ENCODE results near the gene HIPK3. TPM values are rescaled to one million over a fixed set of nuclear protein-coding genes. Genes with fewer than 3 reads are reported as not detected.
A peak's percentile ranks its signal among the peaks of the same experiment; 100 is the strongest.
"Not testable (repeated sequence)": the region's sequence is repeated elsewhere in the genome, so short reads cannot be mapped to it uniquely, and the experiment has no call there.

HIPK3 gene
- total RNA-seq, 2 donors from 2014 or later: 39.1 to 60.3 TPM

DNA sequence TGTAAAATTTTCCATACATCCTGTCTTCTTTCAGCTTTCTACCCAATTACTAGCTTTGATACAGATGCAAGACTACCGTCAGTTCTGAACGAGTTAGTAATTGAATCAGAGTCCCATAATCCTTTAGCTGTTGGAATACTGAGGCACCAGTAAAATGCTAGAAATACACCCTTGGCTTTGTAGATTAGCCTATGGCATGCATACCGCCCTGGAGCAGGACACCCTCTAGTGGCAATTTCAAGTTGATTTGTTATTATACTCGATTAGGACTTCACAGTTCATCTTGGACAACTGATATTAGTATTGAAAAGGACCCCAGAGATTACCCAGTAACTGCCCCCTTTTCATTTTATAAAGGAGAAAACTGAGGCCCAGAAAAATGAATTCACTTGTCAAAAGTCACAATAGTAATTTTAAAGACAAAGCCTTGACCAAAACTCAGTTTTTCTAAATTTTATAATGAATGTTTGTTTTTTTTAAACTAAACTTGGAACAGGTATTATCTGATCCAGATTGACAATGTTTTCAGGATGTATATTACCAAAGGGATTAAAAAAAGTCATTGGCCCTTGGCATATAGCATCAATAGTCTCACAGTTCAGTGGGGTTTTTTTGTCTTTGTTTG is 72.6 kb downstream of the HIPK3 start:
- Mint-ChIP-seq H3K27ac (no peak overlapping the region), H3K9me3 (no peaks in the 10 kb centered on the region), H3K27me3 (no peaks in the 10 kb centered on the region), H3K36me3 (no peaks in the 10 kb centered on the region), H3K4me1 (ENCODE audit: low read depth in 2 of 2) (peaks cover 11% of the 10 kb centered on the region in 2 donors), H3K4me3 (no peak overlapping the region)
- ATAC-seq (peak in 1 of 2 donors; percentile 41), DNase-seq (ENCODE audit: low spot score) (peak; percentile 63)

DNA sequence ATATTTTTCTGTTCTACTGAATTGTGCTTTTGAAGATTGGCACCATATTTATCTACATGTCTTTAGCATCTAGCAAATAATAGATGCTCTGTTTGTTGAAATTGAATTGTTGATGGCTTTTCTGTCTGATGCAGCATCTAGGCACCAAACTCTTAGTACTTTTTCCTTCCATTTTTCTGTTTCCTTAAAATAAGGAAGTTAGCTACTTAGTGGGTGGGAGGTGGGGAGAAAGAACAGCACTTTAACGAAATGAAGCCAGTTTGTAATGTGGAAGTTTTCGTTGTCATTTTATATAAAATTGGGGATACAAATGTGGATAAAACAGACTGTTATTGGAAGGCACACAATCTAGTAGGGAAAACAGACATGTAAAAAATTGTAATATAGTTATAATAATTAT is 76.6 kb downstream of the HIPK3 start:
- no peaks in the 10 kb centered on the region for H3K36me3 Mint-ChIP-seq
- peaks cover 0 to 3% of the 10 kb centered on the region in 2 donors for H3K4me1 Mint-ChIP-seq (ENCODE audit: low read depth in 2 of 2)

DNA sequence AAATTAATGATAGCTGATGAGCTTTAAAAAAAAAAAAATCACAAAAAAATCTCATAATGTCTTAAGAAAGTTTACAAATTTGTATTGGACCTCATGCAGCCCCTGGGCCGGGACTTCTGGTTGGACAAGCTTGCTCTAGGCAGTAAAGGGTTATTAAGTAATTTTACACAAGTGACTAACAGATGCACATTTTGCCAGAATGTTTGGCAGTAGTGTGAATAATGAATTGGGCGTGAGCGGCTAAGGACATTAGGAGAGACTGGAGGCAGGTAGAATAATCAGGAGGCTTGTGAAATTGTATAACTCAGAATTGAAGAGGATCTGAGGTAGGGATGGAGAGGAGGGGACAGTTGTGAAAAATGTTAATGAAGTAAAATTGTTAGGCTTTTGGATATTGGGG is 77.4 kb downstream of the HIPK3 start:
- Mint-ChIP-seq H3K4me3 (no peak overlapping the region), H3K4me1 (ENCODE audit: low read depth in 2 of 2) (peaks cover 4% of the 10 kb centered on the region in 2 donors), H3K9me3 (no peaks in the 10 kb centered on the region), H3K27me3 (no peaks in the 10 kb centered on the region), H3K36me3 (peaks cover 5% of the 10 kb centered on the region), H3K27ac (no peak overlapping the region)
- no peak for DNase-seq (ENCODE audit: low spot score)
- no peak for ATAC-seq

More for the DNA sequence above, 76.6 kb downstream of the HIPK3 start:
- H3K27ac Mint-ChIP-seq: no peak overlapping the region
- H3K9me3 Mint-ChIP-seq: no peaks in the 10 kb centered on the region
- ATAC-seq: no peak
- H3K27me3 Mint-ChIP-seq: no peaks in the 10 kb centered on the region
- no peak for DNase-seq (ENCODE audit: low spot score)
- no peak overlapping the region for H3K4me3 Mint-ChIP-seq

DNA sequence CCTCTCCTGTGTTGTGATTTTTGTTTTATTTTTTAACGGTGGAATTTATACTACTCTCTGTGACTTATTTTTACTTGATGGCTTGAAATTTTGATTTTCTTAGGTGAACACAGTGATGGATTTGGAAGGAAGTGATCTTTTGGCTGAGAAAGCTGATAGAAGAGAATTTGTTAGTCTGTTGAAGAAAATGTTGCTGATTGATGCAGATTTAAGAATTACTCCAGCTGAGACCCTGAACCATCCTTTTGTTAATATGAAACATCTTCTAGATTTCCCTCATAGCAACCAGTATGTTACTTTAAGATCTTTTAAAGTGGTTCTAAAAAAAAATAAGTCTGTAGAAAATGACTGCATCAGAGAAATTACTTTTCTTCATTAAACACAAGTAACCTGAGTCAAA is 82.1 kb downstream of the HIPK3 start:
- ATAC-seq (no peak), DNase-seq (ENCODE audit: low spot score) (no peak)
- Mint-ChIP-seq H3K27me3 (no peaks in the 10 kb centered on the region), H3K36me3 (peaks cover 11% of the 10 kb centered on the region), H3K27ac (peak overlapping the region; percentile 26 to 39), H3K4me1 (ENCODE audit: low read depth in 2 of 2) (peaks cover 4 to 10% of the 10 kb centered on the region in 2 donors), H3K4me3 (no peak overlapping the region), H3K9me3 (no peaks in the 10 kb centered on the region)

DNA sequence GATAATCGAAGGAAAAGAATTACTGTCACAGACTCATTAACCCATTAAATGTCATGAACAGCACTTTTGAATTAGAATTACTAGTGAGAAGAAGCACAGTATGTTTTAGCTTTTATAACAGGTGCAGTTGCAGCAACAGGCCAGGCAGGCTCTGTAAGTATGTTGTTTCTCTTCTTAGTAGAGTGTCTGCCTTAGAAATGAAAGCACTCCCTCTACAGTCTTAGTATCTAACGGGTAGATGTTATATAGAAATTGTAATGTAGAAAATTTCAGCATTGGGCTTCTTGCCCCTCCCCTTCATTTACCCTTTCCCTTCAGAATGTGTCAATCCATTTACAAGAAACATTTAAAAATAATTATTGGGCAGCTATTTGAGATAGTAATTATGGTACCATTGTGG is 87.4 kb downstream of the HIPK3 start:
- Mint-ChIP-seq H3K9me3 (no peaks in the 10 kb centered on the region), H3K4me3 (no peak overlapping the region), H3K36me3 (peaks cover 12% of the 10 kb centered on the region), H3K27me3 (no peaks in the 10 kb centered on the region), H3K27ac (no peak overlapping the region), H3K4me1 (ENCODE audit: low read depth in 2 of 2) (peaks cover 0 to 7% of the 10 kb centered on the region in 2 donors)
- DNase-seq (ENCODE audit: low spot score): no peak
- no peak for ATAC-seq

DNA sequence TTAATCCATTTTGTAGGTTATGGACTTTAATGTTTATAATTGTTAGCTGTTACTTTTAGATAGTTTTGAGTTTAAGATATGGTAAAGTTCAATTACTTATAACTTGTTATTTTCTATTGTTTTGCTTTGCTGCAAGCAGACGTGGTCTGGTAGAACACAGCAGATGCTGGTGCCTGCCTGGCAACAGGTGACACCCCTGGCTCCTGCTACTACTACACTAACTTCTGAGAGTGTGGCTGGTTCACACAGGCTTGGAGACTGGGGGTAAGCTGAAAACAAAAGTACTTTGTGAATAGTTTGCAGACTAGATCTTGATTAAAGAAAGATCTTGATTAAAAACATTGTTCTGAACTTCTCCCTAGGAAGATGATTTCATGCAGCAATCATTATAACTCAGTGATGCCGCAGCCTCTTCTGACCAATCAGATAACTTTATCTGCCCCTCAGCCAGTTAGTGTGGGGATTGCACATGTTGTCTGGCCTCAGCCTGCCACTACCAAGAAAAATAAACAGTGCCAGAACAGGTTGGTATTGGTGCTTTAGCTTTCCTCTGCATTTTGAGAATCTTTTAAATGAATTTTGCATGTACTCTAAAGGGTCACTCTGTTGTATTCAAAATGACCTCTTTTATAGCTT is 90.4 kb downstream of the HIPK3 start:
- H3K9me3 Mint-ChIP-seq: no peaks in the 10 kb centered on the region
- H3K4me1 Mint-ChIP-seq (ENCODE audit: low read depth in 2 of 2): no peaks in the 10 kb centered on the region
- no peak overlapping the region for H3K4me3 Mint-ChIP-seq
- ATAC-seq (peak in 1 of 2 donors; percentile 72), DNase-seq (ENCODE audit: low spot score) (no peak)
- peaks cover 14% of the 10 kb centered on the region for H3K36me3 Mint-ChIP-seq
- no peaks in the 10 kb centered on the region for H3K27me3 Mint-ChIP-seq
- no peak overlapping the region for H3K27ac Mint-ChIP-seq

DNA sequence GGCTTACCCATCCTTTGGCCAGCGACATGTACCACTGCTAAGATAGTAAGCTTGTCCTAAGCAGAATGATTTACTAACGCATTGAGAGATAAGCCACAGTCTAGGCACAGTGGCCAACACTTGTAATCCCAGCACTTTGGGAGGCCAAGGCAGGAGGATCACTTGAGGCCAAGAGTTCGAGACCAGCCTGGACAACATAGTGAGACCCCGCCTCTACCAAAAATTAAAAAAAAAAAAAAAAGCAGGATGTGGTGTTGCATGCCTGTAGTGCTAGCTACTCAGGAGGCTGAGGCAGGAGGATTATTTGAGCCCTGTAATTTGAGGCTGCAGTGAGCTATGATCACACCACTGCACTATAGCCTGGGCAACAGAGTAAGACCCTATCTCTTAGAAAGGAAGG is 93.1 kb downstream of the HIPK3 start:
- ATAC-seq: no peak
- no peak for DNase-seq (ENCODE audit: low spot score)
- H3K9me3 Mint-ChIP-seq: no peaks in the 10 kb centered on the region
- H3K4me1 Mint-ChIP-seq (ENCODE audit: low read depth in 2 of 2): no peaks in the 10 kb centered on the region
- no peak overlapping the region for H3K27ac Mint-ChIP-seq
- H3K27me3 Mint-ChIP-seq: no peaks in the 10 kb centered on the region
- no peak overlapping the region for H3K4me3 Mint-ChIP-seq
- H3K36me3 Mint-ChIP-seq: peaks cover 31% of the 10 kb centered on the region

DNA sequence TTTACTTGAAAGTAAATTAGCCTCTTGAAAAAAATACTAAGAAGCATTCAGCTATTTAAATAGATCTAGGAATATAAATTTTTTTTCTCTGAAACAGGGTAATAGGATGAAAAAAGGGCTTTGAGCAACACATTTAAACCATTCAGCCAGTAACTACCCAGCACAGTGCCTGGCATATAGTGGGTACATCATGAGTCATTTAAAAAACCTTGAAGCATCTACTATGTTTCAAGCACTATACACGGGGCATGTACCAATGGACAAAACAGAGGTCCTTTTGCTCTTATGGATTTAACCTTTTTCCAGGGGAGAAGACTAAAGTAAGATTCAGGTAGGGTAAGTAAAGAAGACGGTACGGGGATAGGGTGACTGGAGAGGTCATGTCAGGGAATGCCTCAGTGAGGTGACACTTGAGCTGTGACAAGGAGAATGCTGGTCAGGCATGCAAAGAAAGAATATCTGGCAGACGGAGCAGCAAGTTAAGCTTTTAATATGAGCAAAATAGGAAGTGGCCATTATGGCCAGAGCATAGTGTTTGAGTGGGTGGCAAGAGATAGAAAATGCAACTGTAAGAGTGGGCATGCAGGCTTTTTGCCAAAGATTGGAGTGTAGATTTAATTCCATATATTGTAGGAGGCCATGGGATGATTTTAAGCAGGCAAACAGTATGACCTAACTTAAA is 101.1 kb downstream of the HIPK3 start:
- DNase-seq (ENCODE audit: low spot score) (no peak), ATAC-seq (no peak)
- Mint-ChIP-seq H3K9me3 (no peaks in the 10 kb centered on the region), H3K27ac (no peak overlapping the region), H3K4me1 (ENCODE audit: low read depth in 2 of 2) (no peaks in the 10 kb centered on the region), H3K36me3 (peaks cover 10% of the 10 kb centered on the region), H3K27me3 (peaks cover 0 to under 1% of the 10 kb centered on the region in 2 donors), H3K4me3 (no peak overlapping the region)

DNA sequence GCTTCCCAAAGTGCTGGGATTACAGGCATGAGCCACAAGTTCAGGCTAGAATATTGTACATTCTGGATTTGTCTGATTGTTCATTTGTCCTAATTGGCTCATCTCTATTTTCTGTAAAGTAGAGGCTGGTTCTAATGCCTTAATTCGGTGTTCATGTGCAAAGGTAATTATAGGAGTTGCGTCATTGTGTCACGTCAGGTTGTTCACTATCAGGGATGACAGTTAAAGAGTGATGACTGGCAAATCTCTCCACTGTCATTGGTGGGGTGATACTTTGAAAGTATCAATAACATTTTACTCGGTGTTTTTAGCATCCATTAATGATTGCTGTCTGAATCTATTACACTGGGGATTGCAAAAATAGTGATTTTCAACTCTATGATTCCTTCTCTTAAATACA is 103.5 kb downstream of the HIPK3 start:
- H3K36me3 Mint-ChIP-seq: no peaks in the 10 kb centered on the region
- DNase-seq (ENCODE audit: low spot score): no peak
- no peak overlapping the region for H3K4me3 Mint-ChIP-seq
- no peak for ATAC-seq
- no peaks in the 10 kb centered on the region for H3K9me3 Mint-ChIP-seq
- peaks cover 4 to 6% of the 10 kb centered on the region in 2 donors for H3K27me3 Mint-ChIP-seq
- no peak overlapping the region for H3K27ac Mint-ChIP-seq
- no peaks in the 10 kb centered on the region for H3K4me1 Mint-ChIP-seq (ENCODE audit: low read depth in 2 of 2)

DNA sequence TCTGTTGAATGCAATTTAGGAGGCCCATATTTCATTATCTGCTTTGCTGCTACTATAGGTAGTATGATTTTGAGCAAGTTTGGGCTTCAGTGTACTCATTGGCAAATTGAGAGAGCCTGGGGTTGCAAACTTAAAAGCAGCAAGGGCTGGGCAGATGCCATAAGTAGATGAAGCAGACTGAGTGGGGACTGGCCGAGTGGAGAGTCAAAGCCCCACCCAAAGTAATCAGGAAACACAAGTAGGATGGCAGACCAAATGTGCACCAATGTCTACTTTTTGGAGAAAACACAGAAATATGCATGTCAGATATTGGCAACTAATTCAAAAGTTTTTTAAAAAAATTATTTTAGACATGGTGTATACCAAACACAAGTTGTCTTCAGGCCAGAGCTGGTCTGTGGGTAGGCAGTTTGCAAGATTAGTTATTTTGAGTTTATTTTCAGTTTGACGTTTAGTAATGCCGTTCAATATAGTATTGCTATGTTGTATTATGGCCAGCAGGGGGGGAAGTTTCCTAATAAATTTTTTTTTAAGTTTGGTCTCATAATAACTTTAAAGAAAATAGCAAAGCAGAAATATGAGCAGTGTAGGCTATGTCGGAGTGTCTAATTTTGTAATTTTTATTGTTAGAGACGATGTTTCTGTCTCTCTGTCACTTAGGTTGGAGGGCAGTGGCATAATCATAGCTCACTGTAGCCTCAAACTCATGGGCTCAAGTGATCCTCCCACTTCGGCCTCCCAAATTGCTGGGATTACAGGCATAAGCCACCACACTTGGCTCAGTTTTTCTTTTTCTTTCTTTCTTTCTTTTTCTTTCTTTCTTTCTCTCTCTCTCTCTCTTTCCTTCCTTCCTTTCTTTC is 105.1 kb downstream of the HIPK3 start:
- H3K27me3 Mint-ChIP-seq: peaks cover 10 to 13% of the 10 kb centered on the region in 2 donors
- H3K27ac Mint-ChIP-seq: no peak overlapping the region
- no peaks in the 10 kb centered on the region for H3K4me1 Mint-ChIP-seq (ENCODE audit: low read depth in 2 of 2)
- ATAC-seq: peak in 1 of 2 donors; percentile 43
- no peak for DNase-seq (ENCODE audit: low spot score)
- no peaks in the 10 kb centered on the region for H3K36me3 Mint-ChIP-seq
- H3K9me3 Mint-ChIP-seq: no peaks in the 10 kb centered on the region
- H3K4me3 Mint-ChIP-seq: no peak overlapping the region

DNA sequence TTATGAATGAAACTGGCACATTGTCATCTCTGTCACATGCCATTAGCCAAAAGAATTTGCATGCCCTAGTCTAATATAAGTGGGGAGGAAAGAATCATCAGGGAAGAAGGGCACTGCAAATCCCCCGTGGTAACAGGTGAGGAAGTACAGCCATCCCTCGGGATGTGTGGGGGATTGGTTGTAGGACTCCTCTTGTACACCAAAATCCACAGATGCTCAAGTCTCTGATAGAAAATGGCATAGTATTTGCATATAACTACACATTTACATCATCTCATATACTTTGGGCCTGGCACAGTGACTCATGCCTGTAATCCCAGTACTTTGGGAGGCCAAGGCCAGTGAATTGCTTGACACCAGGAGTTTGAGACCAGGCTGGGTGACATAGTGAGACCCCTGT is 109.7 kb downstream of the HIPK3 start:
- ATAC-seq (peak in 1 of 2 donors; percentile 15), DNase-seq (ENCODE audit: low spot score) (no peak)
- no peak overlapping the region for H3K4me3 Mint-ChIP-seq
- no peaks in the 10 kb centered on the region for H3K4me1 Mint-ChIP-seq (ENCODE audit: low read depth in 2 of 2)
- peaks cover 16 to 29% of the 10 kb centered on the region in 2 donors for H3K27me3 Mint-ChIP-seq
- H3K27ac Mint-ChIP-seq: no peak overlapping the region
- H3K9me3 Mint-ChIP-seq: no peaks in the 10 kb centered on the region
- H3K36me3 Mint-ChIP-seq: no peaks in the 10 kb centered on the region

DNA sequence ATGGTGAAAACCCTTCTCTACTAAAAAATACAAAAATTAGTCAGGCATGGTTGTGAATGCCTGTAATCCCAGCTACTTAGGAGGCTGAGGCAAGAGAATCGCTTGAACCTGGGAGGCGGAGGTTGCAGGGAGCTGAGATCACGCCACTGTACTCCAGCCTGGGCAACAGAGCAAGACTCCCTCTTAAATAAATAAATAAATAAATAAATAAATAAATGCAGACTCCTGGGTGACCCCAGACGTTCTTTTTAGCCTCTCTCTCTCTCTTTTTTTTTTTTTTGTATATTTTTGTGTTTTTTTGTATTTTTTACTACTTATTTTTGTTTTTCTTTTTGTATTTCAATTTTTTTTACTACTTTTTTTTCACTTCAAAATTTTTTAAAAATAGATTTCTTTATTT is 111.3 kb downstream of the HIPK3 start:
- not testable (repeated sequence) for H3K4me1 Mint-ChIP-seq (ENCODE audit: low read depth in 2 of 2); DNase-seq (ENCODE audit: low spot score); H3K9me3 Mint-ChIP-seq; H3K27ac Mint-ChIP-seq; ATAC-seq; H3K4me3 Mint-ChIP-seq; H3K36me3 Mint-ChIP-seq
- H3K27me3 Mint-ChIP-seq: peaks cover 20 to 29% of the 10 kb centered on the region in 2 donors

DNA sequence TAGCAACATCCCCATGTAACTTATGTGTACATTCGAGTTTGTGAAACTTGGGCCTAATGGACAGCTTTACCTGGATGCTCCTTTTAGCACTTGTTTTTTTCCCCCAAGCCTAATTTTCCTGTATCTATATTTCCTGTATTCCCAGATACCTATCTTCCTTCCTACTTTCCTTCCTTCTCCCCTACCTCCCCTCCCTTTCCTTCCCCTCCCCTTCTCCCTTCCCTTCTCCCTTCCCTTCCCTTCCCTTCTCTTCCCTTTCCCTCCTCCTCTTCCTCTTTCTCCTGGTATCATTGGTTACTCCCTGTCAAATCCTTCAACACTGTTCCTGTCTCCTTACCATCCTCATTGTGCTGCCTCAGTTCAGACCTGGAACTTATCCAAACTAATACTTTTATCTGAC is 111.8 kb downstream of the HIPK3 start:
- Mint-ChIP-seq H3K27me3 (peaks cover 24 to 34% of the 10 kb centered on the region in 2 donors), H3K4me1 (ENCODE audit: low read depth in 2 of 2) (no peaks in the 10 kb centered on the region), H3K4me3 (no peak overlapping the region), H3K27ac (no peak overlapping the region), H3K36me3 (no peaks in the 10 kb centered on the region), H3K9me3 (no peaks in the 10 kb centered on the region)
- DNase-seq (ENCODE audit: low spot score) (no peak), ATAC-seq (no peak)
